Activated CD4-positive, alpha-beta T cell treated with anti-CD3 and anti-CD28 coated beads, Interleukin-2, amount 50 U/mL, for 16 hours (primary cell): ENCODE measurements around the gene LLGL1.
"Not testable (repeated sequence)": the region's sequence is repeated elsewhere in the genome, so short reads cannot be mapped to it uniquely, and the experiment has no call there.

ENCODE experiments used
- DNase-seq: peaks from one replicate; pipeline ENCODE4 v3.0.0-alpha.2; 2020

LLGL1 gene

GRCh38 chr17:18194804-18195203 lies 30.6 kb upstream of the LLGL1 start:
- no peak for DNase-seq

GRCh38 chr17:18195246-18195645 lies 30.2 kb upstream of the LLGL1 start:
- DNase-seq = no peak

DNA sequence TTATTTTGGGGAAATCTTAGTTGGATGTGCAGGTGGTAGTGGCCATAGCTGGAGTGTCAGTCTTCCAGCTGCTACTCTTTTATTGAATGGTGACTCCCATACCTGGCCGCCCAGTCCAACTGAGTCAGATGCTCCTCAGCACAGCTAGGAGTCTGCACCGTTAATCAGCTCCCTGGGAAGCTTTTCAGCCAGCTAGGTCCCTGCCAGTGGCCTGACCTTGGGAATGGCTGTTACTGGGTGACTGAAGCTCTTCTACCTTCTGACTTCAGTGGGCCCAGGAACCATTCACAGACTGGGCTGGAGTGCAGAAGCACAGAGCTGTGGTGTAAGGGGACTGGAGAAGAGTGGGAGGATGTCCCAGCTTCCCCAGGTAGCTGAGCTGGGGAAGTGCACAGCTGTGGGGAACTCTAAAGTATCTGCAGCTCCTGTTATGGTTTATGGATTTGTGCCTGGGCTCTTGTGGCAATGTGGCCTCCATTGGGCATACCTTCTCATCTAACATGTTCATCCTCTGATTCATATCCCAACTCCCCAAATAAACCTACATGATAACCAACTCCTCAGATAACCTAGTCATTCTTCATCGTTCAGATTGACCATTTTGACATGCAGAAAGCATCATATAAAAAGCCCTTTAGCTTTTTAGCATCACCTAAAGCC lies 27.8 kb upstream of the LLGL1 start:
- DNase-seq = no peak

DNA sequence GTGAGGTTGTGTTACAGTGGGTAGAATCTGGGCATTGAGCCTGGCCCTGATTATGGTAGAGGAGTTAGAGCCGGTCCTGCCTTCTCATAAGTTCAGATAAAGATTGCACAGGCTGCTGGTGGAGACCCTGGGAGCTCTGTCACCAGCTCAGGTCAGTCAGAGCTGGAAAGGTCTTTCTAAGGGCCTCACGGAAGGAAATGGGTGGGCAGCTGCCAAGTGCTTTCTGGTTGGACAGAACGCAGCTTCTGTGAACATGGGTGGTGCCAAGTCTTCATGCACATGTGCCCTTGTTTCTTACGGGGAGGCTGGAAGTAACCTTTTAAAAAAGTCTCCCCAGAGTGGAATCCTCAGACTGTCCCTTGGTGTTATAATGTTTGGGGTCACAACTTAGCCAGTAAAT lies 26.9 kb upstream of the LLGL1 start:
- no peak for DNase-seq

- DNase-seq = no peak
Measured at GRCh38 chr17:18201108-18201507, 24.3 kb upstream of the LLGL1 start.

GRCh38 chr17:18203308-18203707 lies 22.1 kb upstream of the LLGL1 start:
- DNase-seq = no peak

GRCh38 chr17:18205861-18206260 lies 19.6 kb upstream of the LLGL1 start:
- DNase-seq = no peak

- no peak for DNase-seq
Measured at GRCh38 chr17:18206962-18207361, 18.5 kb upstream of the LLGL1 start.

GRCh38 chr17:18208092-18208491 lies 17.3 kb upstream of the LLGL1 start:
- DNase-seq = no peak

DNA sequence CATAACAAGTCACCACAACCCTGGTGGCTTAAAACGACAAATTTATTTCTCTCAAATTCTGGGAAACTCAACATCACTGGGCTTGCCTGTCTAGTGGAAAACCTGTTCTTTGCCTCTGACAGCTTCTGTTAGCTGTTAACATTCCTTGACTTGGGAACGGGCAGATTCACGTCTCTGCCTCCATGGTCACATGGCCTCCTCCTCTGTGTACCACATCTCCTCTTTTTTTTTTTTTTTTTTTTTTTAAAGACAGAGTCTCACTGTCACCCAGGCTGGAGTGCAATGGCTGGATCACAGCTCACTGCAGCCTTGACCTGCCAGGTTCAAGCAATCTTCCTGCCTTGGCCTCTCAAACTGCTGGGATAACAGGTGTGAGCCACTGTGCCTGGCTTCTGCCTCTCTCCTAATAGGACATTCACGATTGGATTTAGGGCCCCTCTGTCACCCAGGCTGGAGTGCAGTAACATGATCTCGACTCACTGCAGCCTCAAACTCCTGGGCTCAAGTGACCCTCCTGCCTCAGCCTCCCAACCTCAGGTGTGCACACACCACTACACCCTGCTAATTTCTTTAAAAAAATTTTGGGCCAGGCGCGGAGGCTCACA lies 11.7 kb upstream of the LLGL1 start:
- DNase-seq = no peak

DNA sequence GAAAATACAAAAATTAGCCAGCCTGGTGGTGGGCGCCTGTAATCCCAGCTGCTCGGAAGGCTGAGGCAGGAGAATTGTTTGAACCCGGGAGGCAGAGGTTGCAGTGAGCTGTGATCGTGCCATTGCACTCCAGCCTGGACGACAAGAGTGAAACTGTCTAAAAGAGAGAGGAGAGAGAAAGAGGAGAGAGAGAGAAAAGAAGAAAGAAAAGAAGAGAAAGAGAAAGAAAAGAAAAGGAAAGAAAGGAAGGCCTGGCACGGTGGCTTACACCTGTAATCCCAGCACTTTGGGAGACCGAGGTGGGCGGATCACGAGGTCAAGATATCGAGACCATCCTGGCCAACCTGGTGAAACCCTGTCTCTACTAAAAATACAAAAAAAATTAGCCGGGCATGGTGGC lies 8.5 kb upstream of the LLGL1 start:
- DNase-seq = not testable (repeated sequence)

DNA sequence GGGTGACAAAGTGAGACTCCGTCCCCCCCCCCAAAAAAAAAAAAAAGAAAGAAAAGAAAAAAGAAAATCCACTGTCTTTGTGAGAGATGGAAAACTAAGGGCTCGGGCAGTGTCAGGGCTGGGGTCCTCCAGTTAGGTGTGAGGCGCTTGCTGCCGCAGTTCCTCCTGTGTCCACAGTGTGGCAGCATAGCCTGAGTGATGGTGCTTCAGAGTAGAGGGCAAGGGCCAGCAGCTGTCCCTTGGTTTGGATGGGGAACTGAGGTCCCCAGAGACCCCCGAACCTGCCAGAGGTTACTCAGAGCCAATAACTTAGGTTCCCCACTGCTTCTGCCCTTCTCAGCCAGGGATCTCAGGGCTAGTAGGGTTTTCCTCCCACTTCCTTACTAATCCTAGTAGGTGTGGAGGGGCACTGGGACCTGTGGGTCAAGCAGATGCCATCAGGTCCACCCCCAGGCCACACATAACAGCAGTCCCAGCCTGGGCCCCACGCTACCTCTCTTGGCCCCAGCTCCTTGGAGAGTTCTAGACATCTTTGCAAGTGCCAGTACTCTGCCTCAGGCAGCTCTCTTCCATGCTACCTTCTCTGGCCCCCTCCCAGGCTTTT lies 7.9 kb upstream of the LLGL1 start:
- peak; percentile 78 for DNase-seq

DNA sequence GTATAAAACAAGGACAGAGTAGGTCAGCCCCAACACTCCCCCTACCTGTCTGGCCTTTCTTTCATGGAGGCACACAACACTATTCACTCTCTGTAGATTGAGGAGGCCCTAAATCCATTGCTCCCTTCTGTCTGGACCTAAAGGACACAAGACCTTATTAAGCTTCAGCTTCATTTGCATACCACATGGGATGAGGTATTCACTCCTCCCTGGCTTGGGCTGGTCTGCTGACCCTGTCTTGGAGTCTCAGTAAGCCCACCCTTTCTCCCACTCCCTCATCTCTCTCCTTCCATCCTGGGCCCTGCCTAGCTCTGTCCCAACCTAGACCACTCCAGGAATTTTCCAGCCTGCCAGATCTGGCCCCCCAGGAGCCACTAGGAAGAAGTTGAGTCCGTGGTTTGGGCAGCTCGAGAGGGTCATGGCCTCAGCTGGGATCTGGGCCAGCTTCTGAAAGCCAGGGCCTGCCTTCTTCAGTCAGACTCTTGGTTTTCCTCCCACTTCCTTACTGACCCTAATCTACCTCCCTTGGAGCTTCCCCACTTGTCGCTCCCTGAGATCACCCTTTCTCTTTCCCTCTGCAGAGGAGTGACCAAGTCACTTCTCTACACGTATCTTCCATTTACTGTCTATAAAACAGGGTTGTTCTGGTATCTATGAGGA lies 6.5 kb upstream of the LLGL1 start:
- no peak for DNase-seq

DNA sequence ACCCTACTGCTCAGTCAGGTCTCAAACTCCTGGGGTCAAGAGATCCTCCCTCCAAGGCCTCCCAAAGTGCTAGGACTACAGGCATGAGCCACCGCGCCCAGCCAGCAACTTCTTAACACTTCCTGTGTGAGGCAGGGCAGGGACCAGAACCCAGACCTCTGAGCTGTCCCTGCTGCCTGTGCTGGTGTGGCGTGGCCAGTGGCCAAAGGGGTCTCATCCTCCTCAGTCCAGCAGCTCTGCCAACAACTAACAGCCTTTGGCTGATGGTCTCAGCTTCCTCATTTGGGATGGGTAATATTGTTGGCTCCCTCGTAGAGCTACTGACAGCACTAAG lies 1.4 kb upstream of the LLGL1 start:
- DNase-seq = no peak

DNA sequence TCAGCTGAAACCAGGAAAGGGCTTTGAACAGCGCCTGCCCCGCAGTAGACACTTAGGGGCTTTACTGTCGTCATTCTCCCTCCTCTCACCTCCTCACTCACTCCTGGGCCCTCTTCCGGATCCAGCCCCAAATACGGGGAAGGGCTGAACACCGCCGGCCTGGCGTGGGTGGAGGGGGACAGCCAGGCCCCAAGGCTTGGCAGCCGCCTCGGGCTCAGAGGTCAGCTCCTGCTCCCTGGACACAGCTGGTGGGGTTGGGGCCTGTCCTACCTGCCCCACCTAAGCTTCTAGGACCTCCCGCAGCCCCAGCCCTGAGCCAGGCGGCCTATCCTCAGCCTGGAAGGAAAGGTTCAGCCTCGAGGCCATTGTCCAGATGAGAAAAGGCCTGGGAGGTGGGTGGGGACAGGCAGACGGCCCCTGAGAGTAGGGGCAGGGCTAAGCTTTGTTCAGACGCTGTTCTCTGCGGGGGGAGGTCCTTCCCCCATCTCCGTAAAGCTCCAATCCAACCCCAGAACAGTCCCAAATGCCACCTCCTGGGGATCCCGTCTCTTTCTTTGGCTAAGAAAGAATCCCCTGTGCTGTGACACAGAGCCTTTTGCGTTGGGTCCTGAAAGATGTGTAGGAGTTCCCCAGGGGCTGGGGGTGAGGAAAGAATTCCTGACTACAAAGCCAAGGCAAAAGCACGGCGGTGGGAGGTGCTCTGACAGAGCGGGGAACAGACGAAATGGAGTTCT lies 881 bp upstream of the LLGL1 start:
- no peak for DNase-seq

- DNase-seq = no peak
Measured at GRCh38 chr17:18225642-18226283, 328 bp downstream of the LLGL1 start.

GRCh38 chr17:18226284-18226945 lies 980 bp downstream of the LLGL1 start:
- DNase-seq = no peak

GRCh38 chr17:18227635-18228034 lies 2.2 kb downstream of the LLGL1 start:
- DNase-seq = no peak

DNA sequence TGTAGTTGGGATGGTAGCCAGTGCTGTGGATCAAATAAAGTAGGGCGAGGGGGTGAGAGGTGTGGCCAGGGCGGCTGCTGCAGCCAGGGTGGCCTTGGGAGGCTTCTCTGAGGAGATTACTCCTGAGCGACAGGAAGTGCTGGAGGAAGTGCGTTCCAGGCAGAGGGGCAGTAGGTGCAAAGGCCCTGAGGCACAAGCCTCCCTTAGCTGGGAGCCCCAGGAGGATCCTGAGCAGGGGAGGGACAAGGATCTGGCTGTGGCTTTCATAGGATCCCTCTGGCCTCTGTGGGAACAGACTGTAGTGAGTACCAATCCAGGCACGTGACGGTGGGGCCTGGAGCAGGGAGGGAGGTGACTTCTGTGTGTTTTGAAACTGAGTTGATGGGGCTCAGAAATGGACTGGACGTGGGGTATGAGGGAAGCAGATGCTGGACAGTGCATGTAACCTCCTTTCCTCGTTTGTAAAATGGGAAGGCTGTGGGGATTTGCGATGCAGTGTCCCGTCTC lies 2.8 kb downstream of the LLGL1 start:
- no peak for DNase-seq

DNA sequence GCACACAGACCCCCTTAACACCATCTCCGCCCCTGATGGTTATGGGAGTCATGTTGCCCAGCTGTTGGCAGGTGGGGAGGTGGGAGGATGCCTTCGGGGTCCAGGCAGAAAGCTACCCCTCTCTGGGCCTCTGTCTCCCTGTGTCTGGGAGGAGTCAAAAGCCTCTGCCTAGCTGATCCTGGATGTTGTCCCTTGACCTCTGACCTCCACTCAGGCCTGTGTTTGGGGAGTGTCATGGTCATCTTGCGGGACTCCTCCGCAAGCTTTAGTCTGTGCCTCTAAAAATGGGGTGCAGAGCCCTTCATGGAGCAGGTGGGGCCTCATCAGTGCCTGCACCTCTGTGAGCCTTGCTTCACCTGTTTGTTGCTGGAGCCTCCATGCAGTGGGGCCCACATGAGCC lies 3.8 kb downstream of the LLGL1 start:
- DNase-seq = no peak

DNA sequence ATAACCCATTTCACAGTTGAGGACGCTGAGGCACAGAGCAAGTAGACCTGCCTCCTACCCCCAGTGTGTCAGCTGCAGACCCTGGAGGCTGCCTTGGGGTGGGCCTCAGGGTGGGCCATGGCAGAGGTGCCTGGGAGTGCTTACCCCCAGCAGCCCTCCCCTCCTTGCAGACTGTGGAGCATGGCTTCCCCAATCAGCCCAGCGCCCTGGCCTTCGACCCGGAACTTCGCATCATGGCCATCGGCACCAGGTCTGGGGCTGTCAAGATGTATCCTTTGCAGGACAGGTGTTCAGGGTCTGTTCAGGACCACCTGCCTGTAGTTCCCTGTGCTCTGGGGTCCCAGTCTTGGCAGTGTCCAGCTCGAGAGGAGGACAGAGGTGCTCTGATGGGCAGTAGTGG lies 4.3 kb downstream of the LLGL1 start:
- DNase-seq = no peak
